B cell (primary cell): Measurements from ENCODE around the gene ACKR2. TPM values are rescaled to one million over a fixed set of nuclear protein-coding genes. Genes with fewer than 3 reads are reported as not detected.

ENCODE experiments used
- ATAC-seq: fragments of 200-7000 bp; cut with Tn5 transposase; one replicate; pipeline ENCODE4 v1.10.0; 2021; ENCODE audit warnings: low read depth, mild to moderate bottlenecking, moderate number of reproducible peaks, moderate library complexity
- CTCF ChIA-PET: fragments of 350-600 bp; sonication (Branson Sonifier 250); formaldehyde crosslinking; loops from one replicate; lab custom pipeline; 2021; ENCODE audit warnings: antibody characterized with exemption, inconsistent platforms; lab: Charles Lee
- POLR2A ChIA-PET: fragments of 350-600 bp; sonication (Branson Sonifier 250); formaldehyde crosslinking; loops from one replicate; lab custom pipeline; 2021; ENCODE audit warnings: antibody characterized with exemption; lab: Charles Lee
- DNase-seq: peaks from one replicate; pipeline ENCODE4 v3.0.0; 2013
- H2AFZ ChIP-seq: 2 replicates; pipeline ENCODE4 v1.6.1; 2012; ENCODE audit warnings: mild to moderate bottlenecking, low read depth, low read length; ENCODE audit not compliant: insufficient read depth, poor library complexity, severe bottlenecking
- H3K27ac ChIP-seq, 2 donors: 1 replicate in 1 of 2; 2 replicates in 1 of 2; pipeline ENCODE4 v1.5.1; 2012 to 2013; ENCODE audit warnings: low read length in 2 of 2, mild to moderate bottlenecking in 2 of 2, moderate library complexity in 1 of 2
- H3K27me3 ChIP-seq, 4 experiments: fragments of 200-600 bp in 1 of 4; sonication (generic) in 1 of 4; replicated peaks in 1 of 4; 1 replicate in 2 of 4; 2 replicates in 2 of 4; pipeline versions ENCODE4 v1.6.1 to v1.7.0; 2013 to 2016; ENCODE audit warnings: low read length in 3 of 4, mild to moderate bottlenecking in 2 of 4, mixed read lengths in 1 of 4, moderate library complexity in 1 of 4; ENCODE audit not compliant: insufficient read depth in 4 of 4, control insufficient read depth in 3 of 4; ENCODE audit errors: control extremely low read depth in 1 of 4
- H3K36me3 ChIP-seq, 2 experiments: replicated peaks in 1 of 2; 1 replicate in 1 of 2; 2 replicates in 1 of 2; pipeline versions ENCODE4 v1.6.1 to v1.7.1; 2013; ENCODE audit warnings: low read length in 1 of 2; ENCODE audit not compliant: insufficient read depth in 2 of 2, control insufficient read depth in 1 of 2; ENCODE audit errors: control extremely low read depth in 1 of 2, extremely low read depth in 1 of 2
- H3K4me1 ChIP-seq, 2 donors: fragments of 200-600 bp in 1 of 2; sonication (generic) in 1 of 2; 1 replicate in 1 of 2; 2 replicates in 1 of 2; pipeline versions ENCODE4 v1.5.1 to v1.6.1; 2013 to 2017; ENCODE audit warnings: low read length in 2 of 2; ENCODE audit not compliant: control insufficient read depth in 2 of 2, insufficient read depth in 2 of 2
- H3K4me2 ChIP-seq: replicated peaks from 2 replicates; pipeline ENCODE3; 2012; ENCODE audit warnings: mild to moderate bottlenecking, low read depth, low read length; ENCODE audit not compliant: poor library complexity, severe bottlenecking
- H3K4me3 ChIP-seq, 5 experiments: fragments of 200-600 bp in 1 of 5; sonication (generic) in 1 of 5; 1 replicate in 3 of 5; 2 replicates in 2 of 5; pipeline versions ENCODE4 v1.5.1 to v1.7.0; 2011 to 2016; ENCODE audit warnings: low read length in 4 of 5, mild to moderate bottlenecking in 4 of 5, low read depth in 2 of 5, control low read depth in 1 of 5, moderate library complexity in 1 of 5; ENCODE audit not compliant: insufficient read depth in 1 of 5; ENCODE audit errors: control extremely low read depth in 1 of 5, extremely low read depth in 1 of 5
- H3K79me2 ChIP-seq: fragments of 200-600 bp; sonication (generic); one replicate; pipeline ENCODE4 v1.6.0; 2016; ENCODE audit warnings: low read length; ENCODE audit not compliant: control insufficient read depth, insufficient read depth
- H3K9ac ChIP-seq: fragments of 200-600 bp; sonication (generic); 2 replicates; pipeline ENCODE4 v1.6.1; 2017; ENCODE audit warnings: mild to moderate bottlenecking, low read length, moderate library complexity
- H3K9me3 ChIP-seq, 3 donors: one replicate each; pipeline versions ENCODE4 v1.6.1 to v1.7.1; 2013; ENCODE audit warnings: low read length in 2 of 3; ENCODE audit not compliant: control insufficient read depth in 2 of 3, insufficient read depth in 1 of 3; ENCODE audit errors: control extremely low read depth in 1 of 3
- H4K20me1 ChIP-seq: 2 replicates; pipeline ENCODE4 v1.6.0; 2012; ENCODE audit warnings: mild to moderate bottlenecking, low read length; ENCODE audit not compliant: insufficient read depth, control insufficient read depth, poor library complexity, severe bottlenecking
- H3K27ac Mint-ChIP-seq: one replicate; pipeline ENCODE4 v1.8.0; 2021; ENCODE audit warnings: mixed read lengths
- H3K27me3 Mint-ChIP-seq: one replicate; pipeline ENCODE4 v1.8.0; 2021; ENCODE audit warnings: mixed read lengths
- H3K4me1 Mint-ChIP-seq: one replicate; pipeline ENCODE4 v1.8.0; 2021; ENCODE audit warnings: mixed read lengths
- H3K4me3 Mint-ChIP-seq: one replicate; pipeline ENCODE4 v1.8.0; 2021; ENCODE audit warnings: mixed read lengths
- H3K9me3 Mint-ChIP-seq: one replicate; pipeline ENCODE4 v1.8.0; 2022; ENCODE audit warnings: mixed read lengths; ENCODE audit not compliant: insufficient read depth
- EZH2 ChIP-seq: IDR thresholded peaks from 2 replicates; pipeline ENCODE4 v1.6.1; 2012; ENCODE audit warnings: borderline replicate concordance, low read depth, mild to moderate bottlenecking, moderate library complexity, low read length; ENCODE audit not compliant: insufficient read depth, poor library complexity, severe bottlenecking
- WGBS: methylation state at CpG from one replicate; pipeline ENCODE4 v1.1.5; 2013; ENCODE audit warnings: missing lambda C conversion rate; ENCODE audit not compliant: insufficient coverage; 5-methylcytosine and 5-hydroxymethylcytosine counted together
- intact Hi-C: fragments of 100-400 bp; cut with micrococcal nuclease; formaldehyde crosslinking; loops from one replicate; pipeline ENCODE4 v1.10.0; 2022
- polyA plus RNA-seq: library from polyadenylated mRNA; depleted of rRNA; stranded (reverse); fragments of >200 nt; gene quantifications from 2 replicates; pipeline ENCODE4 v1.2.3, GENCODE V29; 2012
- total RNA-seq, 2 donors: library from RNA; stranded (reverse); fragments of 120-200 nt in 1 of 2; gene quantifications; 1 replicate in 1 of 2; 2 replicates in 1 of 2; pipeline versions ENCODE4 v1.2.3 to v1.2.4, GENCODE V29; 2013 to 2022
- TF ChIP-seq, protein P1 (sequence below): fragments of 200-600 bp; IDR thresholded peaks from one replicate; pipeline ENCODE4 v1.8.0; 2022; ENCODE audit warnings: antibody characterized with exemption, mild to moderate bottlenecking

The ACKR2 gene
- total and polyA plus RNA-seq, 2 donors (not counting 1 experiment from before 2014, with no cell fraction given), result 0.31 to 1.7 TPM

DNA sequence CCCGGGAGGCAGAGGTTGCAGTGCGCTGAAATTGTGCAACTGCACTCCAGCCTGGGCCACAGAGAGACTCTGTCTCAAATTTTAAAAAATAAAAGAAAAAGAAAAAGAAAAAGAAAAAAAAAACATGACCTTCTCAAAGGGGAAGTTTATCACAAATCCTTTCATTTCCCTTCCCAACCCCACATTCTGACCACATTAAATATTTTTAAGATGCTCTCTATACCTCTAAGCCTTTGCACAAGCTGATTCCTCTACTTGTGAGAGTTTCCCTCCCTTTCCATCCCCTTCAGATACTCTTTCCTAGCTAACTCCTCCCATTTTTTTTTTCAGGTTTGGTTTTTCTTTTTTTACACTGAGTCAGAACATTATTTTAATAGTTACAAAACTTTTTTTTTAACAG is 9.0 kb upstream of the ACKR2 start:
- Histone ChIP-seq H3K27ac (no peak overlapping the region), H4K20me1 (peaks cover 9% of the 10 kb centered on the region), H3K36me3 (no peaks in the 10 kb centered on the region), H3K9ac (no peak overlapping the region), H3K4me1 (peaks cover 15 to 25% of the 10 kb centered on the region in 2 donors), H3K4me3 (no peak overlapping the region), H3K27me3 (peaks cover 0 to 2% (median 0%) of the 10 kb centered on the region in 4 experiments), H3K4me2 (no peak overlapping the region), H2AFZ (no peak overlapping the region), H3K79me2 (peaks cover 36% of the 10 kb centered on the region), H3K9me3 (no peaks in the 10 kb centered on the region)
- TF ChIP-seq, protein P1, sequence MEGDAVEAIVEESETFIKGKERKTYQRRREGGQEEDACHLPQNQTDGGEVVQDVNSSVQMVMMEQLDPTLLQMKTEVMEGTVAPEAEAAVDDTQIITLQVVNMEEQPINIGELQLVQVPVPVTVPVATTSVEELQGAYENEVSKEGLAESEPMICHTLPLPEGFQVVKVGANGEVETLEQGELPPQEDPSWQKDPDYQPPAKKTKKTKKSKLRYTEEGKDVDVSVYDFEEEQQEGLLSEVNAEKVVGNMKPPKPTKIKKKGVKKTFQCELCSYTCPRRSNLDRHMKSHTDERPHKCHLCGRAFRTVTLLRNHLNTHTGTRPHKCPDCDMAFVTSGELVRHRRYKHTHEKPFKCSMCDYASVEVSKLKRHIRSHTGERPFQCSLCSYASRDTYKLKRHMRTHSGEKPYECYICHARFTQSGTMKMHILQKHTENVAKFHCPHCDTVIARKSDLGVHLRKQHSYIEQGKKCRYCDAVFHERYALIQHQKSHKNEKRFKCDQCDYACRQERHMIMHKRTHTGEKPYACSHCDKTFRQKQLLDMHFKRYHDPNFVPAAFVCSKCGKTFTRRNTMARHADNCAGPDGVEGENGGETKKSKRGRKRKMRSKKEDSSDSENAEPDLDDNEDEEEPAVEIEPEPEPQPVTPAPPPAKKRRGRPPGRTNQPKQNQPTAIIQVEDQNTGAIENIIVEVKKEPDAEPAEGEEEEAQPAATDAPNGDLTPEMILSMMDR, result no peak
- no peak for TF ChIP-seq EZH2
- no CpG with 5 or more reads among the region's 2 CpGs for WGBS
- Mint-ChIP-seq H3K27ac (no peak overlapping the region), H3K27me3 (no peaks in the 10 kb centered on the region), H3K9me3 (no peaks in the 10 kb centered on the region), H3K4me3 (no peak overlapping the region), H3K4me1 (peaks cover 41% of the 10 kb centered on the region)
- ChIA-PET CTCF (no interaction called here), POLR2A (no interaction called here)
- intact Hi-C loops, result loop anchor here (5.0 kb wide), 1 partner anchor 47 kb away; no protein-coding TSS in a partner anchor
- no peak for DNase-seq
- no peak for ATAC-seq

DNA sequence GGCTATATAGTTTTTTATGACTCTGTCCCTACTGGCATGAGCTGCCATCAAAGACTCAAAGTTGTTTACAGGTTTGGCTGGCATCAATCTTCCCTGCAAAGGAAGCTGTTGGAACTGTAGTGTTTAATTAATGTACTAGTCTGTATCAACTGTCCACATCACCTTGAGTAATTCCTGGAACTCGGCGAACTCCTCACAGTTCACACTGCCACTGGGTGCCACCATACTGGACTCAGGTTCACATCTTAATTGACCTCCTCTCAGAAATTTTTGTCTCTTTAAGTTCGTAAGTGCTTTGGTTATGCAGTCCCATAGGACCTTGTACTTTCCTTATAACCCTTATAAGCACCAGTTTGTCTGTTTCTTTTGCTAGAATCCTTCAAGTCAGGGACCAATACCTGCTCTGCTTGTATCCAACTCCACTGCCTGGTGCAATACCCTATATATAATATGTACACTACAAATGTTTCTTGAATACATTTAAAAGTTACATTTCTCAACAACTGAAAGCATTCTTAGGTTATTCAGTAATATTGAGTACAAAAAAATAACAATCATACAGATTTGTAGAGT is 8.1 kb upstream of the ACKR2 start:
- H3K27ac ChIP-seq, result no peak overlapping the region
- ChIA-PET CTCF (no interaction called here), POLR2A (no interaction called here)
- H2AFZ ChIP-seq, result no peak overlapping the region
- H3K27me3 ChIP-seq, result peaks cover 0 to 2% (median 0%) of the 10 kb centered on the region in 4 experiments
- no peaks in the 10 kb centered on the region for H3K36me3 ChIP-seq
- no peaks in the 10 kb centered on the region for H3K9me3 Mint-ChIP-seq
- H3K27me3 Mint-ChIP-seq, result peaks cover 7% of the 10 kb centered on the region
- TF ChIP-seq EZH2, result no peak
- TF ChIP-seq, protein P1, result no peak
- H3K4me2 ChIP-seq, result no peak overlapping the region
- no peak overlapping the region for H3K27ac Mint-ChIP-seq
- whole genome bisulfite sequencing, result 97% methylated on average over 3 of the region's 3 CpGs
- no peak overlapping the region for H3K4me3 ChIP-seq
- no peak overlapping the region for H3K9ac ChIP-seq
- H4K20me1 ChIP-seq, result peaks cover 9% of the 10 kb centered on the region
- ATAC-seq (no peak), DNase-seq (no peak)
- intact Hi-C loops, result loop anchor here (5.0 kb wide), 1 partner anchor 46 kb away; no protein-coding TSS in a partner anchor
- no peaks in the 10 kb centered on the region for H3K9me3 ChIP-seq
- peaks cover 38% of the 10 kb centered on the region for H3K4me1 Mint-ChIP-seq
- H3K4me1 ChIP-seq, result peaks cover 17 to 27% of the 10 kb centered on the region in 2 donors
- no peak overlapping the region for H3K4me3 Mint-ChIP-seq
- peaks cover 34% of the 10 kb centered on the region for H3K79me2 ChIP-seq
